Sigmoid colon (tissue), 7 donors: Measurements from ENCODE around the gene C13orf42. TPM values are rescaled to one million over a fixed set of nuclear protein-coding genes. Genes with fewer than 3 reads are reported as not detected.
"Not testable (repeated sequence)": the region's sequence is repeated elsewhere in the genome, so short reads cannot be mapped to it uniquely, and the experiment has no call there.

Experiments
- DNase-seq: peaks from one replicate; pipeline ENCODE4 v3.0.0-alpha.2; 2019
- H3K27ac ChIP-seq, 4 donors: fragments of 200-600 bp; sonication (generic); one replicate each; pipeline ENCODE4 v1.5.1; 2016 to 2019; ENCODE audit warnings: mild to moderate bottlenecking in 1 of 4
- H3K27me3 ChIP-seq, 3 donors: fragments of 200-600 bp; sonication (generic); one replicate each; pipeline ENCODE4 v1.5.1; 2019; ENCODE audit warnings: mild to moderate bottlenecking in 1 of 3
- H3K36me3 ChIP-seq, 4 donors: fragments of 200-600 bp; sonication (generic); one replicate each; pipeline ENCODE4 v1.5.1; 2016 to 2019
- H3K4me1 ChIP-seq, 4 donors: fragments of 200-600 bp; sonication (generic); one replicate each; pipeline ENCODE4 v1.5.1; 2017 to 2019
- H3K4me3 ChIP-seq, 4 donors: fragments of 200-600 bp; sonication (generic); one replicate each; pipeline ENCODE4 v1.5.1; 2017 to 2019; ENCODE audit warnings: mild to moderate bottlenecking in 2 of 4, moderate library complexity in 1 of 4
- H3K9me3 ChIP-seq, 4 donors: fragments of 200-600 bp in 3 of 4; sonication (generic) in 3 of 4; one replicate each; pipeline versions ENCODE4 v1.5.1 to v1.6.1; 2013 to 2019
- CTCF ChIP-seq, 4 experiments: fragments of 450-650 bp in 3 of 4; fragments of 200-600 bp in 1 of 4; IDR thresholded peaks; one replicate each; pipeline ENCODE4 v1.5.1; 2016 to 2019; ENCODE audit warnings: antibody characterized with exemption in 4 of 4, mild to moderate bottlenecking in 3 of 4, moderate library complexity in 2 of 4
- EP300 ChIP-seq, 4 donors: sonication (generic); formaldehyde crosslinking; IDR thresholded peaks; one replicate each; pipeline ENCODE4 v1.6.1; 2017; ENCODE audit warnings: antibody characterized with exemption in 4 of 4
- POLR2A ChIP-seq, 2 donors: fragments of 450-650 bp; IDR thresholded peaks; one replicate each; pipeline ENCODE4 v1.6.1; 2016; ENCODE audit warnings: antibody characterized with exemption in 2 of 2, mild to moderate bottlenecking in 2 of 2, moderate library complexity in 2 of 2
- POLR2AphosphoS5 ChIP-seq, 4 donors: sonication (generic); formaldehyde crosslinking; IDR thresholded peaks; one replicate each; pipeline ENCODE4 v1.6.1; 2017; ENCODE audit warnings: antibody characterized with exemption in 4 of 4
- WGBS, 2 donors: extraction: QIAGEN DNeasy Blood & Tissue Kit; methylation state at CpG; one replicate each; pipeline ENCODE4 v1.1.7; 2013; 5-methylcytosine and 5-hydroxymethylcytosine counted together
- intact Hi-C: fragments of 100-400 bp; cut with DNase I; formaldehyde crosslinking; loops from one replicate; pipeline ENCODE4 v1.15.1; 2023
- polyA plus RNA-seq, 3 donors: library from polyadenylated mRNA; stranded (reverse); fragments of 200-250 nt; gene quantifications; one replicate each; pipeline ENCODE4 v1.2.3, GENCODE V29; 2013
- total RNA-seq, 4 donors: library from RNA; depleted of rRNA; stranded (reverse); fragments of >200 nt; gene quantifications; one replicate each; pipeline ENCODE4 v1.1.0, GENCODE V29; 2016
- donor health status: healthy with polysubstance abuse.
- donor health status: Bipolar disorder and iron deficiency.
- donor health status: healthy.

C13orf42 gene
- total and polyA plus RNA-seq, 7 donors: not detected

DNA sequence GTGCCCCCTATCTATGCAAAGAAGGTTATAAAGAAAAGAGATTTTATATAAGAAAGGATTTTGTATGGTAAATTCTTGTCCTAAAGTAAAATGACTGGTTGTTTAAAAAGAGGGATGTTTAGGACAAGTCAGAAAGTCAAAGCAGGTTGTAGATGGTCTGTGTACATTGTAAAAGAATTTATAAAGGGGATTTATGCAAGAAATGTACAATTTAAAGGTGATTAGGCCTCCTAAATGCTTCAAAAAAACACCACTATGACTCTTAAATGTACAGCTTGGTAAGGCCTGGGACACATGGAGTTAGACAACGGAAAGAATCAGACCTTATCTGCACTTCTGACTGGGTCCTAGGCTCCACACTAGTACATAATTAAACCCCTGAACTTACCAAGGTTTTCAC, 19.3 kb upstream of the C13orf42 start:
- no peak for TF ChIP-seq POLR2AphosphoS5 (IDR thresholded peaks at IDR 0.05)
- no peak for TF ChIP-seq POLR2A (IDR thresholded peaks at IDR 0.05)
- TF ChIP-seq EP300 (IDR thresholded peaks at IDR 0.05): no peak
- no peak for TF ChIP-seq CTCF (IDR thresholded peaks at IDR 0.05)
- intact Hi-C loops: no loop called here
- H3K27me3 ChIP-seq: no peaks in the 10 kb centered on the region
- H3K4me1 ChIP-seq: no peaks in the 10 kb centered on the region
- H3K9me3 ChIP-seq: peaks cover 0 to 3% (median 0%) of the 10 kb centered on the region in 4 donors
- no peak for DNase-seq
- WGBS, 2 donors: 93 to 96% methylated on average over 1 of the region's 1 CpG
- no peak overlapping the region for H3K4me3 ChIP-seq
- H3K36me3 ChIP-seq: no peaks in the 10 kb centered on the region
- H3K27ac ChIP-seq: no peak overlapping the region

GRCh38 chr13:51125495-51126226, 14.6 kb upstream of the C13orf42 start:
- DNase-seq: peak; percentile 72
- H3K4me1 ChIP-seq: no peaks in the 10 kb centered on the region
- intact Hi-C loops: loop anchor here (2.0 kb wide), 1 partner anchor 161 kb away; no protein-coding TSS in a partner anchor
- H3K27me3 ChIP-seq: no peaks in the 10 kb centered on the region
- TF ChIP-seq EP300 (IDR thresholded peaks at IDR 0.05) (no peak), POLR2A (IDR thresholded peaks at IDR 0.05) (no peak), POLR2AphosphoS5 (IDR thresholded peaks at IDR 0.05) (no peak), CTCF (IDR thresholded peaks at IDR 0.05) (peak; percentile 52 to 61 (median 55))
- 14 to 29% methylated on average over 7 of the region's 7 CpGs for WGBS, 2 donors
- H3K4me3 ChIP-seq: no peak overlapping the region
- no peak overlapping the region for H3K27ac ChIP-seq
- no peaks in the 10 kb centered on the region for H3K36me3 ChIP-seq
- H3K9me3 ChIP-seq: no peaks in the 10 kb centered on the region

GRCh38 chr13:51122868-51123566, 11.9 kb upstream of the C13orf42 start:
- no peak for TF ChIP-seq POLR2A (IDR thresholded peaks at IDR 0.05)
- no peak for TF ChIP-seq POLR2AphosphoS5 (IDR thresholded peaks at IDR 0.05)
- no peak for TF ChIP-seq EP300 (IDR thresholded peaks at IDR 0.05)
- TF ChIP-seq CTCF (IDR thresholded peaks at IDR 0.05): no peak
- 10 to 31% methylated on average over 6 of the region's 6 CpGs for WGBS, 2 donors
- Histone ChIP-seq H3K27me3 (no peaks in the 10 kb centered on the region), H3K4me1 (no peaks in the 10 kb centered on the region), H3K4me3 (no peak overlapping the region), H3K27ac (no peak overlapping the region), H3K9me3 (peaks cover 0 to 4% (median 0%) of the 10 kb centered on the region in 4 donors), H3K36me3 (no peaks in the 10 kb centered on the region)
- no peak for DNase-seq
- intact Hi-C loops: no loop called here

- intact Hi-C loops, H3K9me3 ChIP-seq: not testable (repeated sequence)
Observed at GRCh38 chr13:51120873-51121272, 9.8 kb upstream of the C13orf42 start.

GRCh38 chr13:51118809-51119431, 7.8 kb upstream of the C13orf42 start:
- H3K4me1 ChIP-seq: no peaks in the 10 kb centered on the region
- TF ChIP-seq CTCF (IDR thresholded peaks at IDR 0.05): no peak
- no peak for TF ChIP-seq EP300 (IDR thresholded peaks at IDR 0.05)
- TF ChIP-seq POLR2AphosphoS5 (IDR thresholded peaks at IDR 0.05): no peak
- no peak for TF ChIP-seq POLR2A (IDR thresholded peaks at IDR 0.05)
- no peak overlapping the region for H3K4me3 ChIP-seq
- intact Hi-C loops: no loop called here
- no peaks in the 10 kb centered on the region for H3K27me3 ChIP-seq
- no peaks in the 10 kb centered on the region for H3K36me3 ChIP-seq
- H3K9me3 ChIP-seq: peaks cover 0 to 8% (median 3%) of the 10 kb centered on the region in 4 donors
- no peak overlapping the region for H3K27ac ChIP-seq
- DNase-seq: no peak
- WGBS, 2 donors: 65 to 84% methylated on average over 4 of the region's 4 CpGs

More at GRCh38 chr13:51120873-51121272, 9.8 kb upstream of the C13orf42 start:
- H3K4me3 ChIP-seq, DNase-seq, H3K4me1 ChIP-seq, H3K36me3 ChIP-seq, H3K27ac ChIP-seq, H3K27me3 ChIP-seq: not testable (repeated sequence)
- 66 to 77% methylated on average over 11 of the region's 11 CpGs for WGBS, 2 donors
